Endothelial cell of umbilical vein (primary cell): ENCODE results near the gene ABCG4. TPM values are rescaled to one million over a fixed set of nuclear protein-coding genes. Genes with fewer than 3 reads are reported as not detected.

Experiments
- BruUV-seq: library from RNA; stranded (reverse); fragments of 400-500 nt; replicated peaks from 2 replicates; lab custom pipeline; 2021; lab: Mats Ljungman, UMichigan
- CTCF ChIA-PET: fragments of 300-600, 350-600 bp; sonication (Branson Sonifier 250); formaldehyde crosslinking; loops from one replicate; lab custom pipeline; 2021; ENCODE audit warnings: antibody characterized with exemption, inconsistent platforms; lab: Charles Lee
- POLR2A ChIA-PET: fragments of 300-600, 350-600 bp; sonication (Branson Sonifier 250); formaldehyde crosslinking; loops from one replicate; lab custom pipeline; 2021; ENCODE audit warnings: antibody characterized with exemption, inconsistent platforms; lab: Charles Lee
- DNase-seq: peaks from one replicate; pipeline ENCODE4 v3.0.0-alpha.2; 2011; ENCODE audit warnings: low read depth, low spot score
- FAIRE-seq: peaks from 2 replicates; lab custom pipeline; 2011; peaks lifted over from hg19 to GRCh38; lab: Jason Lieb, UNC
- H2AFZ ChIP-seq: 2 replicates; pipeline ENCODE4 v1.6.0; 2012; ENCODE audit warnings: low read depth, low read length, control low read depth, inconsistent platforms
- H3K27ac ChIP-seq: 2 replicates; pipeline ENCODE4 v1.5.1; 2011; ENCODE audit warnings: low read depth, mild to moderate bottlenecking, control low read depth, low read length, moderate library complexity; ENCODE audit not compliant: insufficient read depth
- H3K27me3 ChIP-seq, 2 experiments: 2 replicates each; pipeline versions ENCODE4 v1.6.0 to v1.6.1; 2011; ENCODE audit warnings: low read length in 2 of 2, mixed read lengths in 1 of 2; ENCODE audit not compliant: control insufficient read depth in 2 of 2, insufficient read depth in 2 of 2
- H3K36me3 ChIP-seq, 2 experiments: 2 replicates in 1 of 2; 3 replicates in 1 of 2; pipeline ENCODE4 v1.5.1; 2011; ENCODE audit warnings: low read length in 2 of 2, mild to moderate bottlenecking in 1 of 2, moderate library complexity in 1 of 2; ENCODE audit not compliant: control insufficient read depth in 2 of 2, insufficient read depth in 2 of 2; ENCODE audit errors: extremely low read depth in 1 of 2
- H3K4me1 ChIP-seq: 3 replicates; pipeline ENCODE4 v1.5.1; 2011; ENCODE audit warnings: mild to moderate bottlenecking, low read length; ENCODE audit not compliant: control insufficient read depth, insufficient read depth; ENCODE audit errors: extremely low read depth
- H3K4me2 ChIP-seq: 2 replicates; pipeline ENCODE4 v1.6.1; 2011; ENCODE audit warnings: low read length, control low read depth, mixed read lengths; ENCODE audit not compliant: insufficient read depth
- H3K4me3 ChIP-seq, 3 experiments: fragments of 200-600 bp in 1 of 3; sonication (generic), shearing (Covaris generic) in 1 of 3; replicated peaks in 1 of 3; 2 replicates each; pipeline ENCODE4 v1.5.1; 2011 to 2016; ENCODE audit warnings: control low read depth in 3 of 3, low read length in 3 of 3, mild to moderate bottlenecking in 2 of 3, inconsistent platforms in 1 of 3, low read depth in 1 of 3, moderate library complexity in 1 of 3; ENCODE audit not compliant: insufficient read depth in 1 of 3
- H3K79me2 ChIP-seq: 2 replicates; pipeline ENCODE4 v1.6.0; 2012; ENCODE audit warnings: low read length, inconsistent platforms; ENCODE audit not compliant: control insufficient read depth, insufficient read depth
- H3K9ac ChIP-seq: replicated peaks from 2 replicates; pipeline ENCODE3; 2011; ENCODE audit warnings: low read length, control low read depth; ENCODE audit not compliant: insufficient read depth; ENCODE audit errors: extremely low read depth
- H3K9me1 ChIP-seq: replicated peaks from 3 replicates; pipeline ENCODE4 v1.6.0; 2011; ENCODE audit warnings: mild to moderate bottlenecking, low read length; ENCODE audit not compliant: control insufficient read depth, insufficient read depth; ENCODE audit errors: extremely low read depth
- H3K9me3 ChIP-seq: replicated peaks from 2 replicates; pipeline ENCODE4 v1.5.1; 2012; ENCODE audit warnings: low read length, inconsistent platforms; ENCODE audit not compliant: control insufficient read depth, insufficient read depth
- H4K20me1 ChIP-seq: replicated peaks from 2 replicates; pipeline ENCODE3; 2011; ENCODE audit warnings: mild to moderate bottlenecking, low read length; ENCODE audit not compliant: control insufficient read depth, insufficient read depth; ENCODE audit errors: extremely low read depth
- EZH2 ChIP-seq: IDR thresholded peaks from 2 replicates; pipeline ENCODE4 v1.6.1; 2012; ENCODE audit warnings: borderline replicate concordance, low read depth, mild to moderate bottlenecking, moderate library complexity, low read length, inconsistent platforms; ENCODE audit not compliant: severe bottlenecking
- FOS ChIP-seq: IDR thresholded peaks from 2 replicates; pipeline ENCODE4 v1.6.1; 2011; ENCODE audit warnings: mild to moderate bottlenecking, low read length, moderate library complexity, borderline replicate concordance; ENCODE audit not compliant: insufficient read depth
- JUN ChIP-seq: IDR thresholded peaks from 2 replicates; pipeline ENCODE4 v1.6.1; 2011; ENCODE audit warnings: borderline replicate concordance, low read depth; ENCODE audit not compliant: insufficient read length, insufficient read depth
- POLR2AphosphoS5 ChIP-seq: IDR thresholded peaks from 2 replicates; pipeline ENCODE4 v1.6.1; 2012; ENCODE audit warnings: low read depth, mild to moderate bottlenecking, control low read depth, low read length, moderate library complexity; ENCODE audit not compliant: insufficient read depth
- dilution Hi-C: fragments of 300-500 bp; cut with MboI; formaldehyde crosslinking; loops from one replicate; pipeline ENCODE4 v1.15.0; 2019; ENCODE audit warnings: low sequenced_read_pairs; ENCODE audit not compliant: extremely low pct_ligation_motif_present
- intact Hi-C: fragments of 100-400 bp; cut with micrococcal nuclease; formaldehyde crosslinking; loops from one replicate; pipeline ENCODE4 v1.10.0; 2022
- polyA plus RNA-seq, 4 experiments: library from polyadenylated mRNA; depleted of rRNA in 3 of 4; stranded (reverse) in 3 of 4; unstranded in 1 of 4; fragments of >200 nt; gene quantifications; 2 replicates each; pipeline versions ENCODE4 v1.2.1 to v1.2.3, GENCODE V29; 2011 to 2012; ENCODE audit warnings: missing spikeins in 1 of 4
- total RNA-seq: library from RNA; stranded (reverse); gene quantifications from 2 replicates; pipeline ENCODE4 v1.2.3, GENCODE V29; 2021
- TF ChIP-seq, protein P1 (sequence below), 2 donors: IDR thresholded peaks; 1 replicate in 1 of 2; 2 replicates in 1 of 2; pipeline ENCODE4 v1.5.1; 2011; ENCODE audit warnings: low read length in 2 of 2, mild to moderate bottlenecking in 2 of 2, moderate library complexity in 2 of 2, control low read depth in 1 of 2, inconsistent platforms in 1 of 2, low read depth in 1 of 2; ENCODE audit not compliant: insufficient read depth in 1 of 2; ENCODE audit errors: extremely low read depth in 1 of 2
- TF ChIP-seq, protein P2 (sequence below): IDR thresholded peaks from 2 replicates; pipeline ENCODE4 v1.6.1; 2011; ENCODE audit not compliant: insufficient read depth, insufficient read length

The ABCG4 gene
- total and polyA plus RNA-seq, 2 donors (not counting 3 experiments of a cell fraction or from before 2014, with no cell fraction given), result 1.0 to 1.7 TPM

- H3K36me3 ChIP-seq, result no peaks in the 10 kb centered on the region
- no peaks in the 10 kb centered on the region for H3K27me3 ChIP-seq
- no peaks in the 10 kb centered on the region for H3K79me2 ChIP-seq
- TF ChIP-seq JUN (no peak), POLR2AphosphoS5 (no peak), FOS (no peak), EZH2 (no peak)
- TF ChIP-seq, protein P1, sequence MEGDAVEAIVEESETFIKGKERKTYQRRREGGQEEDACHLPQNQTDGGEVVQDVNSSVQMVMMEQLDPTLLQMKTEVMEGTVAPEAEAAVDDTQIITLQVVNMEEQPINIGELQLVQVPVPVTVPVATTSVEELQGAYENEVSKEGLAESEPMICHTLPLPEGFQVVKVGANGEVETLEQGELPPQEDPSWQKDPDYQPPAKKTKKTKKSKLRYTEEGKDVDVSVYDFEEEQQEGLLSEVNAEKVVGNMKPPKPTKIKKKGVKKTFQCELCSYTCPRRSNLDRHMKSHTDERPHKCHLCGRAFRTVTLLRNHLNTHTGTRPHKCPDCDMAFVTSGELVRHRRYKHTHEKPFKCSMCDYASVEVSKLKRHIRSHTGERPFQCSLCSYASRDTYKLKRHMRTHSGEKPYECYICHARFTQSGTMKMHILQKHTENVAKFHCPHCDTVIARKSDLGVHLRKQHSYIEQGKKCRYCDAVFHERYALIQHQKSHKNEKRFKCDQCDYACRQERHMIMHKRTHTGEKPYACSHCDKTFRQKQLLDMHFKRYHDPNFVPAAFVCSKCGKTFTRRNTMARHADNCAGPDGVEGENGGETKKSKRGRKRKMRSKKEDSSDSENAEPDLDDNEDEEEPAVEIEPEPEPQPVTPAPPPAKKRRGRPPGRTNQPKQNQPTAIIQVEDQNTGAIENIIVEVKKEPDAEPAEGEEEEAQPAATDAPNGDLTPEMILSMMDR (IDR thresholded peaks at IDR 0.05; ENCODE audit: extremely low read depth in 1 of 2, insufficient read depth in 1 of 2, low read depth in 1 of 2, low read length in 2 of 2), result peak; percentile 69 to 70
- TF ChIP-seq, protein P2, sequence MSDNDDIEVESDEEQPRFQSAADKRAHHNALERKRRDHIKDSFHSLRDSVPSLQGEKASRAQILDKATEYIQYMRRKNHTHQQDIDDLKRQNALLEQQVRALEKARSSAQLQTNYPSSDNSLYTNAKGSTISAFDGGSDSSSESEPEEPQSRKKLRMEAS, result no peak
- CTCF ChIA-PET, result interaction anchor here (0.8 to 5.0 kb wide), 25 partner anchors 10 to 266 kb away, joined by 3 to 59 read pairs (median 4); partner anchors contain the start of genes ABCG4, C2CD2L, CBL and DPAGT1
- POLR2A ChIA-PET, result interaction anchor here (2.2 kb wide), 1 partner anchor 102 kb away, joined by 8 read pairs; a partner anchor contains a TSS
- dilution Hi-C loops, result no loop called here
- BruUV-seq, result no TSS peak
- FAIRE-seq, result peak; percentile 85
- H3K9me1 ChIP-seq, result no peaks in the 10 kb centered on the region
- DNase-seq, result peak; percentile 81
- no peak overlapping the region for H3K4me3 ChIP-seq
- H3K9ac ChIP-seq, result no peak overlapping the region
- no peaks in the 10 kb centered on the region for H3K4me1 ChIP-seq
- H2AFZ ChIP-seq, result no peak overlapping the region
- H4K20me1 ChIP-seq, result no peaks in the 10 kb centered on the region
- H3K9me3 ChIP-seq, result no peaks in the 10 kb centered on the region
- intact Hi-C loops, result loop anchor here (1.0 to 2.0 kb wide), 6 partner anchors 29 to 140 kb away; partner anchors contain the start of genes HYOU1 and NLRX1
- no peak overlapping the region for H3K4me2 ChIP-seq
- H3K27ac ChIP-seq, result no peak overlapping the region
Measured at GRCh38 chr11:119196833-119197483, 48.1 kb downstream of the ABCG4 start.
